ENCODE data around the gene COLEC11. TPM values are rescaled to one million over a fixed set of nuclear protein-coding genes. Genes with fewer than 3 reads are reported as not detected.

COLEC11 gene
- polyA plus RNA-seq, 3 donors = 1.5 to 3.0 (median 1.6) TPM

DNA sequence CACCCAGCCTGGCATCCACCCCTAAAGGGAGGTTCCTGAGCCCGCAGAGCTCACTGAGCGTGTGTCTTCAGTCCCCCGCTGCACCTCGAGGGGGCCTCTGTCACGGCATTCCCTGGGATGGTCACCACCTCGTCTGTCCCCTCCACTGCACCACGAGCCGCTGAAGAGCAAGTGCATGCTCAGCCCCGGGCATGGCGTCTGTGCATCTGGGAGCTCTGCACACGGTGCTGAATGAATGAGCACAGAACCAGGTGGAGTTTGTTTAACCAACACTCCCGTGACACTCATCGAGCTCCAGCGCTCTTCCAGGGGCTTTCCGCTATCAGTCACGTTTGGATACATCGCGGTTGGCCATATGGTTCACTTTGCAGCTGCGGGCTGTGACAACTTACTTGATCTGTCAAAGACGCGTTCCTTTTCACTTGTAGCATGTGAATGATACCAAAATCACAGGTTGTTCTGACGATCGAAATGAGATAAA is 72.3 kb downstream of the COLEC11 start:
- DNase-seq (ENCODE audit: low read depth in 3 of 3, low spot score in 2 of 3) = no peak

GRCh38 chr2:3669656-3670055 is 74.7 kb downstream of the COLEC11 start:
- DNase-seq (ENCODE audit: low read depth in 3 of 3, low spot score in 2 of 3) = no peak

GRCh38 chr2:3670376-3670775 is 75.5 kb downstream of the COLEC11 start:
- DNase-seq (ENCODE audit: low read depth in 3 of 3, low spot score in 2 of 3) = no peak

DNA sequence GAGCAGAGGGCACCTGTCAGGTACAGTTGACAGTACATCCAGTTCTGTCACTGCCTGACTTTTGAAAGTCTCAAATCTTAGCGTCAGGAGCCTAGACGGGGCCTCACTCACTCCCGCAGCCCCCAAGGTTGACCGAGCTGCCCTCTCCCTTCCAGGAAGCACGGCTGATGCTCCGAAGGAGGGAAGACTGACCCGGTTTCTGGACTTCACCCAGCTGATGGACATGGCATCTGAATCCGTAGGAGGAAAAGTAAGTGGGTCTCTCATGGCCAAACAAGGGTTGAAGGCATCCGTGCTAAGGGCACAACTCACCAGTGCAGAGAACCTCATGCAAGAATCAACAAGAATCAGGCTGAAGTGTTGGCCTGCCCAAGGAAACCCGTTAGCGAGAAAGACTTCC is 76.0 kb downstream of the COLEC11 start:
- DNase-seq (ENCODE audit: low read depth in 3 of 3, low spot score in 2 of 3) = no peak

GRCh38 chr2:3672861-3673678 is 78.2 kb downstream of the COLEC11 start:
- no peak for DNase-seq (ENCODE audit: low read depth in 3 of 3, low spot score in 2 of 3)

DNA sequence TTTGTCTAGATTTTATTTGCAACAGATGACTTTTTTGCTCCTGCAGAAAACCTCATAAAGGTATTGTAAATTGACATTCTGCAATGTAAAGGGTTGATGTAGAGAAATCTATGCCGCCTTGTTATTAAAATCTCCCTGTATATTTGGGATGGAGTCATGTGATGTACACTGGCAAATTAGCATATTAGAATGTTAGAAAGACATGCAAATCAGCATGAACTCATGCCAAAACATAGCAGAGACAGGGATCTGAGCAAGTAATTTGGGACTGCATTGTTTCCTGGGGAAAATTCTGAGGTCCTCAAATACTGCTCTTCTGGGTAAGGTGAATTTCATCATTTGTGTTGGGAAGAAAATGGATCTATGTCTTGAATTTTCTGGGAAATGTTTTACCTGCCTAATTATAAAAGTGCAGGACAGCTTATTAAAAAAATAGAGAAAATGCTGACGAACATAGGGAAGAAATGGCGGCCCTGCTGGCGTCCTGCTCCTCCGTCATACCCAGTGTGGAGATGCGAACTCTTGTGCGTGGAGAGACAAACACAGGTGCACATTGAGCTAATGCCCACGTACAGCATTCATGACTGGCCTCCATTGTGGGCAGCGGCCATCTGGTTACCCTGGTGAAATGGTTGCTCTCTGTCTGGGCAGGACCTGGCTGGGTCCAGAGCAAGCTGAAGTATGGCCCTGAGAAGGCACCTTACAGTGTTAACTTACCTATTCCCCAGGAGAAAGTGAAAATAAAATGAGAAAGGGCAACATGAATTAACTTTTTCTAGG is 79.3 kb downstream of the COLEC11 start:
- no peak for DNase-seq (ENCODE audit: low read depth in 3 of 3, low spot score in 2 of 3)

DNA sequence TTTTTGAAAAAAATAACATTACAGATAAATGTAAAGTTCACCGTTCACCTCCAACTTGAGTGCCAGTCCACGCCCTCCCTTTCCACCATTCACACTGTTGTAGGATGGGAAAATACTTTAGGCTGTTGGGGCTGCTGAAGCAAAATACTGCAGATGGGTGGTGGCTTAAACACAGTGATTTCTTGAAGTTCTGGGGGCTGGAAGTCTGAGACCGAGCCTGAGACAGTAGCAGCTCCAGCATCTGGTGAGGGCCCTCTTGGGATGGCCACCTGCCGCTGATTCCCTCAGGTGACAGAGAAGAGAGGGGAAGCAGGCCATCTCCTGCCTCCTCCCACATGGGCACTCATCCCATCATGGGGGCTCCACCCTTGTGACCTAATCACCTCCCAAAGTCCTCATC is 80.8 kb downstream of the COLEC11 start:
- DNase-seq (ENCODE audit: low read depth in 3 of 3, low spot score in 2 of 3) = no peak

DNA sequence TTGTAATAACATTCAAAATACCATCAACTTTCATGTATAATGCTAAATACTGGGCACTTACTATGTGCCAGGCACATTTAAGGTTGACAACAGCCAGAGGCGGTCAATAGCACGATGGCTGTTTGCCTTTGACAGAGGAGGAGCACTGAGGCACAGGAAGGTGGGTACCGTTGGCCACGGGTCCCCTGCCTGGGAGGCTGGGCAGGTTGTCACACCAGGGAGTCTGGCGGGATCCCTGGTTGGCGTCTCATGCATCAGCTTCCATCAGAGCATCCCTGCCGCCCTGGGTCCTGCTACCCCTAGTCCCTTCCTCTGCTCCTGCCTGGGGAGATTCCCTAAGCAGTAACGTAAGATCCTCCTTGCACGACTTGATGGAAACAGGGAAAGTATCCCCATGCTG is 82.5 kb downstream of the COLEC11 start:
- DNase-seq (ENCODE audit: low read depth in 3 of 3, low spot score in 2 of 3) = no peak

GRCh38 chr2:3678212-3678611 is 83.3 kb downstream of the COLEC11 start:
- DNase-seq (ENCODE audit: low read depth in 3 of 3, low spot score in 2 of 3) = no peak

DNA sequence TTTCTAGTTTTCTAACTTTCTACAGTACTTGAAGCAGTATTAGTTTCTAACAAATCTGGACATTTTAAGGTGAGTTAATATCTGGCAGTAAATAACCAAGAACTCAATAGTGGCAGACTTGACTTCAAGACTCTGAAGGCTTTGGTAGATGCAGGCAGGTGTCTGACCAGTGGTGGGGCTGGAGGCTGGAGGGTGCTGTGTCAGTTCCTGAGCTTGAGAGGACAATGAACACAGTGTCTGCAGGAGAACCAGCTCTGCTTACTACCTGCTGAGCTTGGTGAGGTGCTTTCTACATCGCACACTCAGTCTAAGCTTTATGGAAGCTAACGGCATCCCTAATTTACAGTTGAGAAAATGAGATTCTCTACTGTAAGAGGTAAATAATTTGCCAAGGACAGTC is 84.3 kb downstream of the COLEC11 start:
- no peak for DNase-seq (ENCODE audit: low read depth in 3 of 3, low spot score in 2 of 3)

GRCh38 chr2:3679616-3680393 is 84.9 kb downstream of the COLEC11 start:
- no peak for DNase-seq (ENCODE audit: low read depth in 3 of 3, low spot score in 2 of 3)

DNA sequence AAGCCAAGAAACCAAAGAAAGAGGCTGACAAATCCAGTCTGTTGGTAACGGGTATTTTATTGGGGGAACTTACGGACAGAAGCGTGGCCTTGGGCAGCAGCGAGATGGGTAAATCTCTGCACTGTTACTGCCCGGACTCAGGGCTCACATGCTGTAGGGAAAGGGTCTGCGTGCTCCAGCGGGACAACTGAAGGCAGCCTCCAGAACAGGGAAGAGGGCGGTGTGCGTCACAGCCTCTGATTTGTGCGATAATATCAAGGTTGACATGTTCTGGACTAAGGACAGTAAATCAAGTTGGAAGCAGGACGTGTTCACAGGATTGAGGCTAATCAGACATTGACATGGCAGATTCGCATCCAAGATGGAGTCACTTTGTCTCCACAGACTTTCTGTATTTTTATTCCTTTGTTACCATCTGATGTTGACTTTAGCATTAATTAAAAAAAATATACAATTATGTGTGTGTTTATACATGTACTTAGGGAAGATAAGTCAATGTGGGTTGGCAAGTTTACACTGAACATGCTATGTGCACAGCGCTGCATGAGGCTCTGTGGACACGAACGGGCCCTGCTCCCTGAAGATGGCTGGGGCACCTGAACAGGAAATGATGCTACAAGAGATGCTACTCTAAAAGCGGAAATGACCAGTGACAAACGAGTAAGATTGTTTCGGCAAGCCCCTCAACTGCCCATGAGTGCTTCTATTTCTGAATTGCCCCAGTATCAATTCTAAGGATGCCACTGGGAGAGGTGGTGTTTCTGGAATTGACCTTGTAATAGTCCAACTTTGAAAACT is 85.8 kb downstream of the COLEC11 start:
- no peak for DNase-seq (ENCODE audit: low read depth in 3 of 3, low spot score in 2 of 3)

DNA sequence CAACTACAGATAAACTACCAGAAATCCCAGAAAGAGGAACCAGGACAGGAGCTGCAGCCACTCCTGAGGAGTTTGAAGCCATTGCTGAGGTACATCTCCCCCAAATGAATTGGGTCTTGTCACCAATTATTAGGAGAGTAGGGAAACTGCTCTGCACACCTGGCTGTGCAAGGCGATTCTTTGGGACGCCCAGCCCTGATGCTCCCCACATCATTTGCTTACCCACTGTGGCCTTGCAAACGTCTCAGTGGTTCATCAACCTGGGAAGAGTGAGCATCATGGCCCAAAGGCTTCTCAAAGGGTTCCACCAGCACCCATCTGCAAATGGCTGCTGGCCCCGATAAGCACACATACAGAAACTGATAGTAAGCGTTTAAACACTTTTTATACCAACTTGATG is 86.7 kb downstream of the COLEC11 start:
- no peak for DNase-seq (ENCODE audit: low read depth in 3 of 3, low spot score in 2 of 3)

DNA sequence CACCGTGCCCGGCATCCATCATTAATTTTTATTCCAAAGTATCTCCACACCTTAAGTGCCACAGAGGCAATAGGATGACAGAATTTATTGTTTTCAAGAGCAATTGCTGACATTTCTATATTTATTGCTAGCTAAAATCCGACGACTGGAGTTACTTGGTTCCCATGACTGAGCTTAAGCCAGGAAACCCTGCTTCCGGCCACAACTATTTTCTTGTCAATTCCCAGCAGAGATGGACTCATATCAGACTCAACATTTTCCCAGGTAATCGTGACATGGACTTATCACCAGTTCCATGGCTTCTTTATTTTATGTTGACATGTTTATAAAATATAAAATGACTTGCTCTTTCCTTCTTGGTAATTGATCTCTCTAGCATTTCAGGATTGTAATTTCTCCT is 87.9 kb downstream of the COLEC11 start:
- no peak for DNase-seq (ENCODE audit: low read depth in 3 of 3, low spot score in 2 of 3)

DNA sequence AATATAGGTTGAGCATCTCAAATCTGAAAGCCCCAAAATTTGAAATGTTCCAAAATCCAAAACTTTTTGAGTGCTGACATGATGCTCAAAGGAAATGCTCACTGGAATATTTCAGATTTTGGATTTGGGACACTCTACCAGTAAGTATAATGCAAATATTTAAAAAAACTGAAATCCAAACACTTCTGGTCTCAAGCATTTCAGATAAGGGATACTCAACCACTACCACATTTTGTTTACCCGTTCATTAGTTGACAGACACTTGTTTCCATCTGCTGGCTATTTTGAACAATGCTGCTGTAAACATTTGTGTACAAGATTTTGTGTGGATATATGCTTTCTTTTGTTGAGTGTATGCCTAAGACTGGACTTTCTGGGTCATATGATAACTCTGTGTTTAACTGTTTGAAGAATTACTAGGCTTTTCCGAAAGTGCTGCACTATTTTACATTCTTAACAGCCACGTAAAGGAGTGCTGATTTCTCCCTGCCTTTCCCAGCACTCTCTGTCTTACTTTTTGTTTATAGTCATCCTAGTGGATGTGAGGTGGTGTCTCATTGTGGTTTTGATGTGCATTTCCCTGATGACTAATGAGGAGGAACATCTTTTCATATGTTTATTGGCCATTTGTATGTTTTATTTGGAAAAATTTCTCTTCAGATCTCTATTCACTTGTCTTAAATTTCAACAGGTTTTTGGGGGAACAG is 89.0 kb downstream of the COLEC11 start:
- DNase-seq (ENCODE audit: low read depth in 3 of 3, low spot score in 2 of 3) = no peak

DNA sequence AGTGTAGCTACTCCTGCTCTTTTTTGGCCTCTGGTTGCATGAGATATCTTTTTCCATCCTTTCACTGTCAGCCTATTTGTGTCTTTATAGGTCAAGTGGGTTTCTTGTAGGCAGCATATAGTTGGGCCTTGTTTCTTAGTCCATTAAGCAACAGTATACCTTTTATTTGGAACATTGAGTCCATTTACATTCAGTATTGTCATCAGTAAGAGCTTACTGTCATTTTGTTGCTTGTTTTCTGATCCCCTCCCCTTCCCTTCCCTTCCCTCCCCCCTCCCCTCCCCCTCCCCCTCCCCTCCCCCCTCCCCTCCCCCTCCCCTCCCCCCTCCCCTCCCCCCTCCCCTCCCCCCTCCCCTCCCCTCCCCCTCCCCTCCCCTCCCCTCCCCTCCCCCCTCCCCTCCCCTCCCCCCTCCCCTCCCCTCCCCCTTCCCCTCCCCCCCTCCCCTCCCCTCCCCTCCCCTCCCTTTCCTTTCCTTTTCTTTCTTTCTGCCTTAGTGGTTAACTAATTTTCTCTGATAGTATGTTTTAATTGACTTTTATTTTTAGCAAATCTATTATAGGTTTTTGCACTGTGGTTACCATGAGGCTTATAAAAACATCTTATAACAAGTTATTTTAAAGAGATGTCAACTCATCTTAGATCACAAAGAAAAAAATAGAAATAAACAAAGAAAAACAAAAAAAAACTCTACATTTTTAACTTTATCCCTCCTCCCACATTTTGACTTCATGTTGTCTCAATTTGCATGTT is 95.3 kb downstream of the COLEC11 start:
- no peak for DNase-seq (ENCODE audit: low read depth in 3 of 3, low spot score in 2 of 3)

DNA sequence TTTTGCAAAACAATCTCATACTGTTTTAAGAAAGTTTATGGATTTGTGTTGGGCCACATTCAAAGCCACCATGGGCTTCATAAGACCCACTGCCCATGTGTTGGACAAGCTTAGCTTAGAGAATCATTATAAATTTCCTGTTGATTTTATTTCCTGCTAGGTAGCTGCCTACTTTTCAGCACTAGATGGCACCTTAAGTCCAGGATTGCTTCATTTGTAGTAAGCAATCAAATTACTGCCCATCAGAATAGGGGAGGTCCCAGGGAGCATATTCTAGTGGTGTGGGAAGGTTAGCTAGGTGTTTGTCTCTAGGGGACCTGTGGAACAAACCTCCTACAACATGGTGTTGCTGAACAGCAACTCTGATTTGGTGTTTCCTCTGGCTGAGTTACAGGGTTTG is 97.5 kb downstream of the COLEC11 start:
- no peak for DNase-seq (ENCODE audit: low read depth in 3 of 3, low spot score in 2 of 3)

Data from right renal cortex interstitium (tissue), 3 donors.